Caco-2 (cell line): Measurements from ENCODE around the gene LIPC. TPM values are rescaled to one million over a fixed set of nuclear protein-coding genes. Genes with fewer than 3 reads are reported as not detected.

ENCODE experiments used
- BruUV-seq: library from RNA; stranded (reverse); fragments of 400-500 nt; replicated peaks from 2 replicates; lab custom pipeline; 2021; lab: Mats Ljungman, UMichigan
- CTCF ChIA-PET: fragments of 300-600 bp; sonication (Branson Sonifier 250); formaldehyde crosslinking; loops from one replicate; lab custom pipeline; 2022; ENCODE audit warnings: antibody characterized with exemption; lab: Charles Lee
- POLR2A ChIA-PET: fragments of 300-600 bp; sonication (Branson Sonifier 250); formaldehyde crosslinking; loops from one replicate; lab custom pipeline; 2022; ENCODE audit warnings: antibody characterized with exemption; lab: Charles Lee
- DNase-seq, 2 experiments: peaks; one replicate each; pipeline versions ENCODE4 v3.0.0 to v3.0.0-alpha.2; 2020 to 2022
- H3K27me3 ChIP-seq: replicated peaks from 2 replicates; pipeline ENCODE4 v1.6.0; 2011; ENCODE audit warnings: low read length; ENCODE audit not compliant: control insufficient read depth, insufficient read depth
- H3K36me3 ChIP-seq: 2 replicates; pipeline ENCODE4 v1.5.1; 2011; ENCODE audit warnings: low read length; ENCODE audit not compliant: control insufficient read depth, insufficient read depth
- H3K4me1 ChIP-seq: fragments of 250-450 bp; sonication (Bioruptor Pico); 2 replicates; pipeline ENCODE4 v1.5.1; 2020; ENCODE audit warnings: mild to moderate bottlenecking
- H3K4me3 ChIP-seq: 2 replicates; pipeline ENCODE4 v1.5.1; 2011; ENCODE audit warnings: low read depth, mild to moderate bottlenecking, control low read depth, low read length
- H3K9me3 ChIP-seq: fragments of 250-450 bp; sonication (Bioruptor Pico); 2 replicates; pipeline ENCODE4 v1.5.1; 2020; ENCODE audit warnings: mild to moderate bottlenecking, moderate library complexity
- H3K27ac Mint-ChIP-seq: one replicate; pipeline ENCODE4 v1.8.0; 2022; ENCODE audit warnings: mixed read lengths; ENCODE audit not compliant: unreplicated experiment
- H3K27me3 Mint-ChIP-seq: one replicate; pipeline ENCODE4 v1.8.0; 2022; ENCODE audit warnings: mixed read lengths; ENCODE audit not compliant: insufficient read depth, unreplicated experiment
- H3K36me3 Mint-ChIP-seq: one replicate; pipeline ENCODE4 v1.8.0; 2022; ENCODE audit warnings: mild to moderate bottlenecking, mixed read lengths; ENCODE audit not compliant: insufficient read depth, unreplicated experiment
- H3K4me1 Mint-ChIP-seq: one replicate; pipeline ENCODE4 v1.8.0; 2022; ENCODE audit warnings: low read depth, mixed read lengths; ENCODE audit not compliant: unreplicated experiment
- H3K4me3 Mint-ChIP-seq: one replicate; pipeline ENCODE4 v1.8.0; 2022; ENCODE audit warnings: mild to moderate bottlenecking, moderate library complexity, mixed read lengths; ENCODE audit not compliant: unreplicated experiment
- H3K9me3 Mint-ChIP-seq: one replicate; pipeline ENCODE4 v1.8.0; 2022; ENCODE audit warnings: mixed read lengths; ENCODE audit not compliant: unreplicated experiment
- intact Hi-C: fragments of 100-400 bp; cut with micrococcal nuclease; formaldehyde crosslinking; loops from one replicate; pipeline ENCODE4 v1.10.0; 2022; ENCODE audit not compliant: unreplicated experiment
- total RNA-seq: library from RNA; stranded (reverse); gene quantifications from 2 replicates; pipeline ENCODE4 v1.2.3, GENCODE V29; 2022
- TF ChIP-seq, protein P1 (sequence below), 2 experiments: fragments of 200-600 bp in 1 of 2; IDR thresholded peaks; 1 replicate in 1 of 2; 2 replicates in 1 of 2; pipeline versions ENCODE4 v1.5.1 to v1.8.0; 2011 to 2022; ENCODE audit warnings: antibody characterized with exemption in 1 of 2, control low read depth in 1 of 2, inconsistent platforms in 1 of 2, low read depth in 1 of 2, low read length in 1 of 2, mild to moderate bottlenecking in 1 of 2, moderate library complexity in 1 of 2; ENCODE audit not compliant: insufficient read depth in 1 of 2, severe bottlenecking in 1 of 2, unreplicated experiment in 1 of 2

Gene LIPC
- total RNA-seq, 1 experiment from 2014 or later: 17.6 TPM

DNA sequence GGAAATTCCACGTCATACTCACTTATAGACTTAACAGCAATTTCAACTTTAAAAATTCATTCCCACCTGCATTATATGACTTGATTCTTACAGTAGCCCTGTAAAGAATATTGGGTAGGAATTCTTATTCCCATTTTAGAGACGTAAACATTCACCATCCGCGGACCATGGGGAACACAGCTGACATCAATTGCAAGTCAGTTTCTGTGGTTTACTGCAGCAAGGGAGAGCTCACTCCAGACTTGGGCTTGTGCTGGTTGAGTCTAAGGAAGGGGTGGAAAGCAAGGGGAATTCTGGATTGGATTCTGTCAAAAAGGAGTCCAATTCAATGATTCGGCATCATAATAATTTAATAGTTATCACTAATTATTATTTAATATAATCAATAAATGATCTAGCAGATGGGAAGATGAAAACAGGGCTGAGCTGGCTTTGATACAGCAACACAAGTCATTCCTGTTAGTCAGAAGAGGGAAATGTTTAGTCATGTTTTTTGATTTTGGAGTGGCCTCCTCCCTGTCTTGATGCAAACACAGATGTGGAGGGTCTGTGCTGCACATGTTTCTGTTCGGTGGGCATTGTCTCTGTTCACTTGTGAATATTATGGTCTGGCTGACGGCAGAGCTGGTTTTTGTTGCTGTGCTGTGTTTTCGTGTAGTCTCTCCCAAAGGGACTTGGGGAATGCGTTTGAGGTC is 9.7 kb downstream of the LIPC start:
- no peak overlapping the region for H3K4me3 ChIP-seq
- POLR2A ChIA-PET: interaction anchor here (0.9 to 1.0 kb wide), 2 partner anchors 21 to 60 kb away, joined by 3 to 4 read pairs; no protein-coding TSS in a partner anchor
- no peak for DNase-seq
- CTCF ChIA-PET: interaction anchor here (0.5 kb wide), 1 partner anchor 231 kb away, joined by 4 read pairs; no protein-coding TSS in a partner anchor
- TF ChIP-seq, protein P1, sequence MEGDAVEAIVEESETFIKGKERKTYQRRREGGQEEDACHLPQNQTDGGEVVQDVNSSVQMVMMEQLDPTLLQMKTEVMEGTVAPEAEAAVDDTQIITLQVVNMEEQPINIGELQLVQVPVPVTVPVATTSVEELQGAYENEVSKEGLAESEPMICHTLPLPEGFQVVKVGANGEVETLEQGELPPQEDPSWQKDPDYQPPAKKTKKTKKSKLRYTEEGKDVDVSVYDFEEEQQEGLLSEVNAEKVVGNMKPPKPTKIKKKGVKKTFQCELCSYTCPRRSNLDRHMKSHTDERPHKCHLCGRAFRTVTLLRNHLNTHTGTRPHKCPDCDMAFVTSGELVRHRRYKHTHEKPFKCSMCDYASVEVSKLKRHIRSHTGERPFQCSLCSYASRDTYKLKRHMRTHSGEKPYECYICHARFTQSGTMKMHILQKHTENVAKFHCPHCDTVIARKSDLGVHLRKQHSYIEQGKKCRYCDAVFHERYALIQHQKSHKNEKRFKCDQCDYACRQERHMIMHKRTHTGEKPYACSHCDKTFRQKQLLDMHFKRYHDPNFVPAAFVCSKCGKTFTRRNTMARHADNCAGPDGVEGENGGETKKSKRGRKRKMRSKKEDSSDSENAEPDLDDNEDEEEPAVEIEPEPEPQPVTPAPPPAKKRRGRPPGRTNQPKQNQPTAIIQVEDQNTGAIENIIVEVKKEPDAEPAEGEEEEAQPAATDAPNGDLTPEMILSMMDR (IDR thresholded peaks at IDR 0.05; ENCODE audit: insufficient read depth in 1 of 2, low read depth in 1 of 2, low read length in 1 of 2, severe bottlenecking in 1 of 2, unreplicated experiment in 1 of 2): no peak
- H3K4me1 ChIP-seq: peaks cover 77% of the 10 kb centered on the region
- H3K27ac Mint-ChIP-seq: peak overlapping the region; percentile 51
- no peaks in the 10 kb centered on the region for H3K27me3 ChIP-seq
- no peaks in the 10 kb centered on the region; the same call in 1 of the 2 replicates for H3K36me3 ChIP-seq
- no TSS peak for BruUV-seq
- H3K27me3 Mint-ChIP-seq: no peaks in the 10 kb centered on the region
- H3K9me3 Mint-ChIP-seq: no peaks in the 10 kb centered on the region
- H3K4me3 Mint-ChIP-seq: no peak overlapping the region
- intact Hi-C loops: loop anchor here (2.0 to 10.0 kb wide), 3 partner anchors 21 to 303 kb away; partner anchors contain the start of gene ADAM10
- H3K4me1 Mint-ChIP-seq: peaks cover 32% of the 10 kb centered on the region
- no peaks in the 10 kb centered on the region for H3K9me3 ChIP-seq
- no peaks in the 10 kb centered on the region for H3K36me3 Mint-ChIP-seq

DNA sequence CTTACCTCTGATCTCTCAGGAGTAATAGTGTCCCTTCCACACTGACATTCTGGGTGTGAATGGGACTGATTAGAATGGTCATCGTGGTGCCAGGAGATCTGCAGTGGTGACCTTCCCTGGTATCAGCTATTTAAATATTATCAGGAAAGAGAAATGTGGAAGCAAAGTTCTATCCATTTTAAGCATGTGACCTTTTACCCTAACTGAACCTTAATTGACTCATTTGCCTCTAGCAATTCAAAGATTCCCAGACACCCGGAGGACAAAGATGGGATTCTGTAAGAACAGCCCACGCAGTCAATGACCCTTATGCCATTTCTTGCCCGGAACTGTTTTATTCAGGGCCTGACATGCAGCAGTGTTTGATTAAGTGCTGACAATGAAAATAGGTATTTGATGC is 10.3 kb downstream of the LIPC start:
- Histone ChIP-seq H3K4me3 (no peak overlapping the region), H3K9me3 (no peaks in the 10 kb centered on the region), H3K4me1 (peaks cover 71% of the 10 kb centered on the region), H3K36me3 (no peaks in the 10 kb centered on the region; the same call in 1 of the 2 replicates), H3K27me3 (no peaks in the 10 kb centered on the region)
- DNase-seq: no peak
- Mint-ChIP-seq H3K9me3 (no peaks in the 10 kb centered on the region), H3K36me3 (no peaks in the 10 kb centered on the region), H3K27ac (peak overlapping the region; percentile 51), H3K4me3 (no peak overlapping the region), H3K27me3 (no peaks in the 10 kb centered on the region), H3K4me1 (peaks cover 28% of the 10 kb centered on the region)
- POLR2A ChIA-PET: no interaction called here
- intact Hi-C loops: loop anchor here (10.0 kb wide), 1 partner anchor 303 kb away; the partner anchor contains the start of gene ADAM10
- CTCF ChIA-PET: no interaction called here
- no TSS peak for BruUV-seq
- TF ChIP-seq, protein P1 (IDR thresholded peaks at IDR 0.05; ENCODE audit: insufficient read depth in 1 of 2, low read depth in 1 of 2, low read length in 1 of 2, severe bottlenecking in 1 of 2, unreplicated experiment in 1 of 2): no peak

DNA sequence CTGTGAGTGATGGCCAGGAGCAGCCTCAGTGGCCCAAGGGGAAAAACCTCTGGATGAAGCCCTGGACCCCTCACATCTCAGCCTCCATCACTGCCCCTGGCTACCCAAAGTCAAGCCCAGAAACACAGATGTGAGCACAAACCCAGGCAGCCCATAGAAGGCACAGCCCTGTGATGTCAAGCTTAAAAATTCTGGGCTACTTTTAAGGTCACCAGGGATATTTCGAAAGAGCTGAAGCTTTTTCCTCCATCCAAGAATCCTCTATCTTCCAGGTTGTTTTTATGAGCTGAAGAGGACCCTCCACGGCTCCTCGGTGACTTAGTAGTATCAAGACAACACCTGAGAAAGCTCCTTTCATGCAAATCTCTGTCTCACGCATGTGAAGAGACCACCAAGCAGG is 11.5 kb downstream of the LIPC start:
- H3K4me3 Mint-ChIP-seq: no peak overlapping the region
- TF ChIP-seq, protein P1 (IDR thresholded peaks at IDR 0.05; ENCODE audit: insufficient read depth in 1 of 2, low read depth in 1 of 2, low read length in 1 of 2, severe bottlenecking in 1 of 2, unreplicated experiment in 1 of 2): no peak
- CTCF ChIA-PET: no interaction called here
- intact Hi-C loops: loop anchor here (10.0 kb wide), 1 partner anchor 301 kb away; the partner anchor contains the start of gene ADAM10
- no peaks in the 10 kb centered on the region for H3K9me3 Mint-ChIP-seq
- no peaks in the 10 kb centered on the region for H3K27me3 ChIP-seq
- BruUV-seq: no TSS peak
- DNase-seq: no peak
- no peaks in the 10 kb centered on the region for H3K9me3 ChIP-seq
- peak overlapping the region; percentile 28 for H3K27ac Mint-ChIP-seq
- no peaks in the 10 kb centered on the region; the same call in 1 of the 2 replicates for H3K36me3 ChIP-seq
- POLR2A ChIA-PET: no interaction called here
- H3K27me3 Mint-ChIP-seq: no peaks in the 10 kb centered on the region
- H3K4me1 ChIP-seq: peaks cover 65% of the 10 kb centered on the region
- H3K4me1 Mint-ChIP-seq: peaks cover 32% of the 10 kb centered on the region
- H3K4me3 ChIP-seq: no peak overlapping the region
- no peaks in the 10 kb centered on the region for H3K36me3 Mint-ChIP-seq
